A549 (cell line): ENCODE results near the gene TFPT. TPM values are rescaled to one million over a fixed set of nuclear protein-coding genes. Genes with fewer than 3 reads are reported as not detected.
A peak's percentile ranks its signal among the peaks of the same experiment; 100 is the strongest.

Source experiments
- ATAC-seq, 2 experiments: fragments of 200-7000 bp in 1 of 2; fragments of >200 bp in 1 of 2; cut with Nextera tagmentation in 1 of 2; cut with Tn5 transposase in 1 of 2; 3 replicates each; pipeline versions ENCODE4 v1.8.0 to v1.9.1; 2018 to 2020; ENCODE audit warnings: mild to moderate bottlenecking in 1 of 2, moderate library complexity in 1 of 2
- CTCF ChIA-PET: fragments of 300-600 bp; sonication (Branson Sonifier 250); formaldehyde crosslinking; extraction: SDS; loops from one replicate; lab custom pipeline; 2021; ENCODE audit warnings: antibody characterized with exemption, inconsistent platforms; lab: Yijun Ruan, JAX
- POLR2A ChIA-PET: fragments of 350-600 bp; formaldehyde crosslinking; extraction: SDS; loops from one replicate; lab custom pipeline; 2021; ENCODE audit warnings: antibody characterized with exemption, inconsistent platforms; lab: Yijun Ruan, JAX
- DNase-seq, 2 experiments: peaks; one replicate each; pipeline versions ENCODE4 v3.0.0 to v3.0.0-alpha.2; 2011 to 2016; ENCODE audit warnings: low read depth in 1 of 2, low spot score in 1 of 2
- FAIRE-seq: peaks from 2 replicates; lab custom pipeline; 2011; peaks lifted over from hg19 to GRCh38; lab: Jason Lieb, UNC
- H3K27ac ChIP-seq, 2 experiments: fragments of >200 bp; sonication (Bioruptor Twin); formaldehyde crosslinking; 3 replicates each; pipeline ENCODE4 v1.5.1; 2016 to 2017
- H3K4me1 ChIP-seq: fragments of >200 bp; sonication (Bioruptor Twin); formaldehyde crosslinking; 3 replicates; pipeline ENCODE4 v1.6.1; 2016
- H3K4me2 ChIP-seq: fragments of >200 bp; sonication (Bioruptor Twin); formaldehyde crosslinking; 3 replicates; pipeline ENCODE4 v1.6.1; 2016
- H3K4me3 ChIP-seq: fragments of >200 bp; sonication (Bioruptor Twin); formaldehyde crosslinking; 3 replicates; pipeline ENCODE4 v1.5.1; 2016
- H3K9me3 ChIP-seq: fragments of >200 bp; sonication (Bioruptor Twin); formaldehyde crosslinking; 3 replicates; pipeline ENCODE4 v1.6.1; 2016
- ATOH8 ChIP-seq: fragments of 250-450 bp; sonication (Bioruptor Pico); IDR thresholded peaks from 2 replicates; pipeline ENCODE4 v1.5.0; 2020; ENCODE audit warnings: low read depth, mild to moderate bottlenecking, moderate library complexity
- BCL3 ChIP-seq: fragments of >200 bp; sonication (Bioruptor Twin); formaldehyde crosslinking; IDR thresholded peaks from 3 replicates; pipeline ENCODE4 v1.6.1; 2016
- BHLHE40 ChIP-seq: IDR thresholded peaks from 2 replicates; pipeline ENCODE4 v1.6.1; 2012; ENCODE audit warnings: low read depth, low read length, inconsistent platforms
- CBX2 ChIP-seq: fragments of 200-600 bp; sonication (generic); IDR thresholded peaks from 2 replicates; pipeline ENCODE4 v1.6.1; 2016; ENCODE audit warnings: low read depth, mild to moderate bottlenecking, borderline replicate concordance
- CBX8 ChIP-seq: fragments of 200-600 bp; sonication (generic); IDR thresholded peaks from 2 replicates; pipeline ENCODE4 v1.6.1; 2016
- CEBPB ChIP-seq, 2 experiments: fragments of >200 bp in 1 of 2; sonication (Bioruptor Twin) in 1 of 2; formaldehyde crosslinking in 1 of 2; IDR thresholded peaks; 2 replicates each; pipeline ENCODE4 v1.6.1; 2012 to 2016
- CHD4 ChIP-seq: fragments of 200-600 bp; sonication (generic); IDR thresholded peaks from 2 replicates; pipeline ENCODE4 v1.6.1; 2016; ENCODE audit warnings: antibody characterized with exemption, mild to moderate bottlenecking, borderline replicate concordance
- ESRRA ChIP-seq: fragments of 150-350 bp; IDR thresholded peaks from 2 replicates; pipeline ENCODE4 v1.6.1; 2014; ENCODE audit warnings: mild to moderate bottlenecking, low read length, borderline replicate concordance
- FOSL2 ChIP-seq, 2 experiments: fragments of 450-650 bp in 1 of 2; fragments of >200 bp in 1 of 2; sonication (Bioruptor Twin) in 1 of 2; formaldehyde crosslinking; IDR thresholded peaks; 2 replicates each; pipeline versions ENCODE4 v1.5.0 to v1.6.1; 2016 to 2020; ENCODE audit warnings: mild to moderate bottlenecking in 1 of 2, moderate library complexity in 1 of 2
- HDAC2 ChIP-seq: fragments of 200-600 bp; sonication (generic); IDR thresholded peaks from 2 replicates; pipeline ENCODE4 v1.6.1; 2016
- HOXB13 ChIP-seq: fragments of 250-450 bp; sonication (Bioruptor Pico); IDR thresholded peaks from 2 replicates; pipeline ENCODE4 v1.5.0; 2020; ENCODE audit warnings: low read depth, mild to moderate bottlenecking, moderate library complexity
- HOXB5 ChIP-seq: fragments of 250-450 bp; sonication (Bioruptor Pico); IDR thresholded peaks from 2 replicates; pipeline ENCODE4 v1.5.0; 2020; ENCODE audit warnings: mild to moderate bottlenecking, moderate library complexity
- JUNB ChIP-seq: fragments of >200 bp; sonication (Bioruptor Twin); formaldehyde crosslinking; IDR thresholded peaks from 2 replicates; pipeline ENCODE4 v1.6.1; 2016
- KDM1A ChIP-seq: fragments of 200-600 bp; sonication (generic); IDR thresholded peaks from 2 replicates; pipeline ENCODE4 v1.6.1; 2016; ENCODE audit warnings: low read depth, mild to moderate bottlenecking
- KDM5A ChIP-seq: fragments of 200-600 bp; sonication (generic); IDR thresholded peaks from 2 replicates; pipeline ENCODE4 v1.6.1; 2016; ENCODE audit warnings: antibody characterized with exemption, mild to moderate bottlenecking
- MAFK ChIP-seq: fragments of 450-650 bp; IDR thresholded peaks from 2 replicates; pipeline ENCODE4 v1.6.1; 2014; ENCODE audit not compliant: partially characterized antibody
- MAX ChIP-seq: IDR thresholded peaks from 2 replicates; pipeline ENCODE4 v1.6.1; 2012
- MAZ ChIP-seq: fragments of 150-350 bp; IDR thresholded peaks from 2 replicates; pipeline ENCODE4 v1.6.1; 2014; ENCODE audit warnings: antibody characterized with exemption, low read depth, low read length, borderline replicate concordance
- NR3C1 ChIP-seq: fragments of >200 bp; sonication (Bioruptor Twin); formaldehyde crosslinking; IDR thresholded peaks from 3 replicates; pipeline ENCODE4 v1.6.1; 2017
- PHF8 ChIP-seq: fragments of 200-600 bp; sonication (generic); IDR thresholded peaks from 2 replicates; pipeline ENCODE4 v1.6.1; 2016; ENCODE audit warnings: low read depth, mild to moderate bottlenecking, antibody characterized with exemption, moderate library complexity, borderline replicate concordance
- POLR2A ChIP-seq: IDR thresholded peaks from 2 replicates; pipeline ENCODE4 v1.6.1; 2012; ENCODE audit warnings: mild to moderate bottlenecking, low read length
- POLR2AphosphoS2 ChIP-seq: conservative IDR thresholded peaks from 2 replicates; pipeline ENCODE4 v1.6.1; 2012; ENCODE audit warnings: low read length, improper control_type of control experiment, inconsistent platforms
- RARB ChIP-seq: fragments of 250-450 bp; sonication (Bioruptor Pico); IDR thresholded peaks from 2 replicates; pipeline ENCODE4 v1.8.0; 2021; ENCODE audit warnings: mild to moderate bottlenecking, moderate library complexity
- RCOR1 ChIP-seq: fragments of 150-350 bp; IDR thresholded peaks from 2 replicates; pipeline ENCODE4 v1.6.1; 2014; ENCODE audit warnings: antibody characterized with exemption, low read length, low read depth
- RFX5 ChIP-seq: fragments of 450-650 bp; IDR thresholded peaks from 2 replicates; pipeline ENCODE4 v1.7.1; 2014; ENCODE audit warnings: antibody characterized with exemption, mild to moderate bottlenecking, moderate library complexity
- TP53 ChIP-seq: fragments of 250-450 bp; sonication (Bioruptor Pico); IDR thresholded peaks from 2 replicates; pipeline ENCODE4 v1.5.0; 2021; ENCODE audit warnings: mild to moderate bottlenecking, moderate library complexity
- ZFP36 ChIP-seq: fragments of 450-650 bp; IDR thresholded peaks from 2 replicates; pipeline ENCODE4 v1.6.1; 2014; ENCODE audit warnings: borderline replicate concordance; ENCODE audit not compliant: partially characterized antibody
- WGBS: methylation state at CpG from one replicate; pipeline ENCODE4 v1.1.6; 2017; ENCODE audit errors: missing lambda C conversion rate; 5-methylcytosine and 5-hydroxymethylcytosine counted together
- polyA plus RNA-seq, 4 experiments: library from polyadenylated mRNA; depleted of rRNA in 3 of 4; stranded (reverse); fragments of >200 nt; fragmentation: RNase III in 1 of 4; extraction: RNeasy Plus Mini Kit Qiagen cat#74134 plus additional on column Dnase treatment in 1 of 4; gene quantifications; 2 replicates in 3 of 4; 3 replicates in 1 of 4; pipeline ENCODE4 v1.2.3, GENCODE V29; 2011 to 2017
- TF ChIP-seq, protein P1 (sequence below): IDR thresholded peaks from 2 replicates; pipeline ENCODE4 v1.6.1; 2012; ENCODE audit warnings: low read depth, borderline replicate concordance
- TF ChIP-seq, protein P2 (sequence below): fragments of 450-650 bp; IDR thresholded peaks from 2 replicates; pipeline ENCODE4 v1.6.1; 2014; ENCODE audit warnings: antibody characterized with exemption
- TF ChIP-seq, protein P3 (sequence below): IDR thresholded peaks from 2 replicates; pipeline ENCODE4 v1.6.1; 2012

TFPT gene
- polyA plus RNA-seq, 2 of the 4 experiments (the other 2 are of a cell fraction), result 16.1 to 26.1 TPM

- H3K9me3 ChIP-seq, result no peaks in the 10 kb centered on the region
These were observed 10.3 kb downstream of the TFPT start for GRCh38 chr19:54104998-54105715.

DNA sequence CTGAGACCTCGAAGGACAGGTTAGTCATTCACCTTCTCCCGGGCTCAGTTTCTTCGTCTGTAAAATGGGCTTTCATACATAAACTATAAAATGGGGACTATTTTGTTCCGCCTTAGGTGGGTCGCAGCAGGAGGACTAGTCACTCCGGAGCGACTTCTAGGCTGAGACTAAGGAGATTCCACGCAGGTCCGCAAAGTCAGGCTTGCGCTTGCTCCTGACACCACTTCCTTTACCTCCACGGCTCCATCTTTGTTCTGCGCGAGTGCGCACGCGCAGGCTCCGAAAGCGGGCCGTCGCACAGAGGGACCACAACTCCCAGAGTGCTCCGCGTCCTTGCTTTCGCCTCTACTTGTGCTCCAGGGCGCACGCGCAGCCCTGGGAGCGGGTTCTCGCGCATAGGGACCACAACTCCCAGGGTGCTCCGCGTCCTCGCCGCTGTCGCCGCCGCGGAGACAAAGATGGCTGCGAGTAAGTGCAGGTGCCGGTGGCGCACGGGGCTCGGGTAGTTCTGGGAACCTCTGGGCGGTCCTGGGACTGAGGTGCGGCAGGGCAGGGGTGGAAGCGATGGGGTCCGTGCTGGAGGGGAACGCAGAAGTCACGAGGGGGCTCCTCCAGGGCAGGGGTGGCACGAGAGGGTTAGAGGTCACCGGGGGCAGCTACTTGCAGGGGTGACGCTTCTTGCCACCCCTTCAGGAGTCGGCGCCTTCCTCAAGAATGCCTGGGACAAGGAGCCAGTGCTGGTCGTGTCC lies 12.9 kb downstream of the TFPT start, which contains the start of gene NDUFA3:
NDUFA3 (plus strand) TSS at position 435 of the 749 bp plus-strand sequence; CDS start at position 459, 24 bp downstream.
- DNase-seq (peak; percentile 99), ATAC-seq (peak; percentile 96 to 99), FAIRE-seq (peak; percentile 99)
- Histone ChIP-seq H3K27ac (peak within 1 kb of the TSS; percentile 78 to 93), H3K4me1 (0 out of 3 replicates have a peak, but pooled peaks cover 8% of the 10 kb centered on the region), H3K9me3 (no peaks in the 10 kb centered on the region), H3K4me2 (peak within 1 kb of the TSS; percentile 93), H3K4me3 (peak within 1 kb of the TSS; percentile 68)
- CTCF ChIA-PET, result interaction anchor here (0.7 to 1.0 kb wide), 2 partner anchors 78 to 196 kb away, joined by 3 to 5 read pairs; no protein-coding TSS in a partner anchor
- POLR2A ChIA-PET, result interaction anchor here (1.3 to 2.5 kb wide), 2 partner anchors 12 to 111 kb away, joined by 3 to 18 read pairs; partner anchors contain the start of genes CACNG6, PRPF31 and TFPT
- 2% methylated on average over 51 of the region's 54 CpGs for WGBS
- TF ChIP-seq MAX (peak; percentile 51; the same call in 1 of the 2 replicates), NR3C1 (no peak), HDAC2 (peak; percentile 100), ZFP36 (no peak), BCL3 (peak; percentile 49; the same call in 1 of the 3 replicates), HOXB5 (CRISPR knock-in tag) (no peak), POLR2AphosphoS2 (no peak), KDM5A (peak; percentile 95), RARB (no peak), CEBPB (IDR thresholded peaks at IDR 0.05) (no peak), CHD4 (peak; percentile 98), MAZ (no peak), ESRRA (0 out of 2 replicates have a peak, but pooled peaks have one; percentile 54), POLR2A (peak; percentile 75), HOXB13 (peak; percentile 62; the same call in 1 of the 2 replicates), CBX8 (no peak), PHF8 (peak; percentile 43; the same call in 1 of the 2 replicates), RCOR1 (peak; percentile 100), RFX5 (no peak), KDM1A (peak; percentile 100), JUNB (no peak), CBX2 (no peak), MAFK (no peak)
- TF ChIP-seq, protein P1, sequence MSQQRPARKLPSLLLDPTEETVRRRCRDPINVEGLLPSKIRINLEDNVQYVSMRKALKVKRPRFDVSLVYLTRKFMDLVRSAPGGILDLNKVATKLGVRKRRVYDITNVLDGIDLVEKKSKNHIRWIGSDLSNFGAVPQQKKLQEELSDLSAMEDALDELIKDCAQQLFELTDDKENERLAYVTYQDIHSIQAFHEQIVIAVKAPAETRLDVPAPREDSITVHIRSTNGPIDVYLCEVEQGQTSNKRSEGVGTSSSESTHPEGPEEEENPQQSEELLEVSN, result peak; percentile 30; the same call in 1 of the 2 replicates

More at GRCh38 chr19:54104998-54105715, 10.3 kb downstream of the TFPT start:
- TF ChIP-seq BHLHE40, result no peak
- TF ChIP-seq FOSL2 (IDR thresholded peaks at IDR 0.05), result no peak
- no peak for TF ChIP-seq FOSL2 (CRISPR knock-in tag; IDR thresholded peaks at IDR 0.05)
- no peak for TF ChIP-seq CHD4
- TF ChIP-seq HOXB13, result no peak
- TF ChIP-seq TP53 (CRISPR knock-in tag), result no peak
- no peak for TF ChIP-seq KDM5A
- no peak for TF ChIP-seq CBX8
- TF ChIP-seq ATOH8 (CRISPR knock-in tag), result no peak
- TF ChIP-seq, protein P2, sequence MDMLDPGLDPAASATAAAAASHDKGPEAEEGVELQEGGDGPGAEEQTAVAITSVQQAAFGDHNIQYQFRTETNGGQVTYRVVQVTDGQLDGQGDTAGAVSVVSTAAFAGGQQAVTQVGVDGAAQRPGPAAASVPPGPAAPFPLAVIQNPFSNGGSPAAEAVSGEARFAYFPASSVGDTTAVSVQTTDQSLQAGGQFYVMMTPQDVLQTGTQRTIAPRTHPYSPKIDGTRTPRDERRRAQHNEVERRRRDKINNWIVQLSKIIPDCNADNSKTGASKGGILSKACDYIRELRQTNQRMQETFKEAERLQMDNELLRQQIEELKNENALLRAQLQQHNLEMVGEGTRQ, result no peak
- TF ChIP-seq, protein P3, sequence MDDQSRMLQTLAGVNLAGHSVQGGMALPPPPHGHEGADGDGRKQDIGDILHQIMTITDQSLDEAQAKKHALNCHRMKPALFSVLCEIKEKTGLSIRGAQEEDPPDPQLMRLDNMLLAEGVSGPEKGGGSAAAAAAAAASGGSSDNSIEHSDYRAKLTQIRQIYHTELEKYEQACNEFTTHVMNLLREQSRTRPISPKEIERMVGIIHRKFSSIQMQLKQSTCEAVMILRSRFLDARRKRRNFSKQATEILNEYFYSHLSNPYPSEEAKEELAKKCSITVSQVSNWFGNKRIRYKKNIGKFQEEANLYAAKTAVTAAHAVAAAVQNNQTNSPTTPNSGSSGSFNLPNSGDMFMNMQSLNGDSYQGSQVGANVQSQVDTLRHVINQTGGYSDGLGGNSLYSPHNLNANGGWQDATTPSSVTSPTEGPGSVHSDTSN, result no peak
- Histone ChIP-seq H3K4me2 (no peak overlapping the region), H3K4me1 (0 out of 3 replicates have a peak, but pooled peaks cover 8% of the 10 kb centered on the region), H3K4me3 (no peak overlapping the region), H3K27ac (no peak overlapping the region)
- no peak for ATAC-seq
- WGBS, result 92% methylated on average over 11 of the region's 11 CpGs
- DNase-seq, result no peak
- FAIRE-seq, result no peak
- POLR2A ChIA-PET, result interaction anchor here (0.6 kb wide), 1 partner anchor 626 kb away, joined by 4 read pairs; no protein-coding TSS in a partner anchor
- CTCF ChIA-PET, result interaction anchor here (0.6 to 0.8 kb wide), 2 partner anchors 17 to 668 kb away, joined by 3 read pairs; no protein-coding TSS in a partner anchor
